Measurements from ENCODE around the gene RHBDL1. TPM values are rescaled to one million over a fixed set of nuclear protein-coding genes. Genes with fewer than 3 reads are reported as not detected.

Gene RHBDL1
- total and polyA plus RNA-seq, 10 of the 15 experiments (the other 5 are each of a cell fraction or from before 2014, with no cell fraction given) = 0.04 to 1.3 (median 0.65) TPM; not detected in 5

DNA sequence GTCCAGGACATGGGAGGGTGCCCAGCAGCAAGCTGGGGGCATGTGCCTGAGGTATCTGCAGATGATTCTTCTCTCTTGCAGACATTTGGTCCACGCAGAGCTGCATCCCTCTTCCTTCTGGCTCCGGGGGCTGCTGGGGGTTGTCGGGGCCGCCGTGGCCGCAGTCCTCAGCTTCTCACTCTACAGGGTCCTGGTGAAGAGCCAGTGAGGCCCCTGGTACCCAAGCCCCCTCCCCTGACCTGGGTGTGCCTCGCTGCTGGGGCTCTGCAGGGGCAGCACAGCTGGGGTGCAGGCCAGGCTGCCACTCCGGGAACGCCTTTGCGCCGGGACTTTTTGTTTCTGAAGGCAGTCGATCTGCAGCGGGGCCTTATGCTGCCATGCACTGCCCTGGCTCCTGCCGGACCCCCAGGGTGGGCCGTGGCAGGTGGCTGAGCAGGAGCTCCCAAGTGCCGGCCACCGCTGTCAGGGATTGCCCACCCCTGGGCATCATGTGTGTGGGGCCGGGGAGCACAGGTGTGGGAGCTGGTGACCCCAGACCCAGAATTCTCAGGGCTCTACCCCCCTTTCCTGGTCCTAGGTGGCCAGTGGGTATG lies 2.0 kb upstream of the RHBDL1 start (continued):
- TF ChIP-seq SIN3A (IDR thresholded peaks at IDR 0.05; ENCODE audit: low read depth, low read length) = no peak
- TF ChIP-seq ELK1 (IDR thresholded peaks at IDR 0.05; ENCODE audit: low read depth, low read length) = no peak

DNA sequence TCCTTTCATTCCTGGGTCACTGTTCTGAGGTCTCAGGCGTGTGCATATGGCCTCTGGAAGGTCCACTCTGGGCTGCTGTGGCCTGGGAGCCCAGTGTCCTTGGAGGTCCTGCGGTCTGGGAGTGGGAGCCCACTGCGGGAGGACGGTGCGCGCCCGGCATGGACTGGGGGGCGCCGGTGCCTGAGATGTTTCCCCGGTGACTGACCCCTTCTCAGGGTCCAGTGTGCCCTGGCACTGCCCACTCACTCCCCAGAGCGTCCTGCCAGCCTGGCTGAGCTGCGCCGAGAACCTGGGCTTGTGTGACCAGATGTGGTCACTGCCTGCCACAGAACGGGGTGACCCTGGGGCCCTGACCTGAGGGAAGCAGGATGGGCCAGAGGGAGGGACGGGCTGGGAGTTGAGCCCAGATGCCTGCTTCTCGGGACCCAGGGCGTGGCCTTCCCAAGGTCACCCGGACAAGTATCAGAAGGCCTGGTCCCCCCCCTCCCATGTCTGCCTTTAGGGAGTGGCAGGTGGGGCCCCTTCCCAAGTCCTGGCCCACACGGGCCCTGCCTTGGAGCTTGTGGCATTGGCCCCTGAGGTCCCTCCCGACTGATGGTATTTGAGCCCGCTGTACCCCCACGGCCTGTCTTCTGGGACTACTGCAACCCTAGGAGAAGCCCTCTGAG lies 1.1 kb upstream of the RHBDL1 start:
- POLR2A ChIA-PET = no interaction called here
- Histone ChIP-seq H3K4me2 (ENCODE audit: control insufficient read depth, insufficient read depth) (no peak overlapping the region), H3K36me3 (ENCODE audit: control insufficient read depth in 2 of 2, insufficient read depth in 2 of 2, low read length in 1 of 2) (peaks cover 0 to 18% of the 10 kb centered on the region in 2 experiments; a peak in 3 of 4 replicates), H3K79me2 (ENCODE audit: control insufficient read depth, insufficient read depth, low read length) (peaks cover 2% of the 10 kb centered on the region; the same call in 1 of the 2 replicates), H2AFZ (ENCODE audit: control insufficient read depth, low read depth, low read length) (no peak overlapping the region), H3K9me3 (replicated peaks; ENCODE audit: control insufficient read depth, insufficient read depth, low read length) (no peaks in the 10 kb centered on the region), H3K4me1 (ENCODE audit: control insufficient read depth, insufficient read depth, low read length) (no peaks in the 10 kb centered on the region), H4K20me1 (ENCODE audit: control insufficient read depth, insufficient read depth) (no peaks in the 10 kb centered on the region; the same call in 1 of the 2 replicates), H3K4me3 (no peak overlapping the region), H3K27me3 (replicated peaks in 1 of 2; ENCODE audit: control insufficient read depth in 2 of 2, insufficient read depth in 2 of 2, low read length in 1 of 2) (no peaks in the 10 kb centered on the region), H3K27ac (ENCODE audit: control insufficient read depth, insufficient read depth) (no peak overlapping the region), H3K9ac (ENCODE audit: control insufficient read depth, insufficient read depth, low read length) (no peak overlapping the region)
- WGBS (ENCODE audit: insufficient coverage, insufficient replicate concordance, low lambda C conversion rate, missing lambda C conversion rate) = 92% methylated on average over 22 of the region's 22 CpGs
- DNase-seq (ENCODE audit: low read depth, low spot score) (no peak), ATAC-seq (no peak), FAIRE-seq (no peak)
- RAD21 ChIA-PET (ENCODE audit: unreplicated experiment) = no interaction called here
- intact Hi-C loops (cut with micrococcal nuclease; ENCODE audit: unreplicated experiment) (no loop called here), in situ Hi-C loops (cut with MboI) (no loop called here)
- SMC1A ChIA-PET (ENCODE audit: uncharacterized antibody, unreplicated experiment) = no interaction called here
- TF ChIP-seq YY1 (IDR thresholded peaks at IDR 0.05; ENCODE audit: low read depth, low read length) (no peak), POLR2AphosphoS5 (IDR thresholded peaks at IDR 0.05; ENCODE audit: low read length) (0 out of 2 replicates have a peak, but pooled peaks have one; percentile 20), POLR2A (IDR thresholded peaks at IDR 0.05; ENCODE audit: low read depth, low read length) (peak; percentile 21; the same call in 1 of the 2 replicates), TCF7 (IDR thresholded peaks at IDR 0.05; ENCODE audit: borderline replicate concordance) (no peak), RFX5 (IDR thresholded peaks at IDR 0.05; ENCODE audit: low read depth, low read length) (no peak), SMAD1 (IDR thresholded peaks at IDR 0.05; ENCODE audit: low read depth, partially characterized antibody) (no peak), RAD21 (IDR thresholded peaks at IDR 0.05; ENCODE audit: insufficient read depth, low read depth, low read length) (no peak), SUZ12 (IDR thresholded peaks at IDR 0.05; ENCODE audit: unreplicated experiment) (no peak), GATAD2B (conservative IDR thresholded peaks at IDR 0.05; ENCODE audit: low read depth) (no peak), ESRRA (IDR thresholded peaks at IDR 0.05; ENCODE audit: low read length) (no peak), KAT2A (conservative IDR thresholded peaks at IDR 0.05; ENCODE audit: control insufficient read depth, low read depth, low read length) (no peak), STAT1 (conservative IDR thresholded peaks at IDR 0.05) (no peak), NR2C1 (IDR thresholded peaks at IDR 0.05) (no peak), RUNX3 (IDR thresholded peaks at IDR 0.05; ENCODE audit: low read length) (no peak), NFIC (IDR thresholded peaks at IDR 0.05; ENCODE audit: low read depth, low read length) (no peak), POU2F2 (IDR thresholded peaks at IDR 0.05; ENCODE audit: borderline replicate concordance, low read depth, low read length) (no peak)
- CTCF ChIA-PET = no interaction called here
- BruUV-seq (replicated peaks) = TSS peak; percentile 43
